ENCODE measurements around the gene KIF26B. TPM values are rescaled to one million over a fixed set of nuclear protein-coding genes. Genes with fewer than 3 reads are reported as not detected.

Gene KIF26B
- 0.15 and 0.20 TPM in 2 replicates for total RNA-seq

DNA sequence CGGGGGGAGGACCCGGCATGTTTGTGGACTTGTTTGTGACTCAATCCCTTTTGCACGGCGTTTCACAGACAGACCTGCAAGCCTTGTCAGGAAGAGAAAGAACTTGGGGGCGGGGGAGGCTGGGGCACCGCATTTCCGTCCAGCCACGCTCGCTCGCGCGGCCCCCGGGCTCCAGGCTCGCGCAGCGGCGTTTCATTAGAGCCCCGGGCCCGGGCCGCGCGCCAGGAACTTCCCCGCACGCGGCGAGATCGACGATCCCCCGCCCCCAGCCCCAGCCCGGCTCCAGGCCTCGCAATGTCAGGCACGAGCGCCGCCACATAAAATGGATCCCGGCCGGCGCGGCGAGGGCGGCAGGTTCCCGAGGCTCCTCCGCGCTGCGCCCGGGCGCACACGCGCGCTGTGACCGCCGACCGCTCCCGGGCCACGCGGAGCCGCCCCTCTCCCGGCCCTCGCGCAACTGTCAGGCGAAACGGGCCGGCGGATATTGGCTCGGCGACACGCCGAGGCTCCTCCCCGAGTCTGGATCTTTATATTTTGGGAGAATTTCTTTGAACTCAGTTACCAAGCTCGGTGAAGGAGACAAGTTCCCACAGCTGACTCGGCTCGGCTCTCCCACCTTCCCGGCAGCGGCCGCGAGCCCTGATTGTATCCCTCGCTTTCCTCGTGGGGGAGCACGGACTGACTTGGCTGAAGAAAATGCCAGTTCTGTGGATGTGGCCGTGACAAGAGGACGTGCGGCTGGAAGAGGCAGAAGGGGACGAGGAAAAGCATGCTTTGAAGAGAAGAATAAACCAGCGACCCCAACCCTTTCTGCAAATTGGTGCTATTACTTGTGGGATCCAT, at the start of gene KIF26B:
Gene KIF26B, plus strand, starts transcription at position 557 of the 843 bp plus-strand sequence. CDS start 440 bp downstream, outside the sequence.

Measured in mammary microvascular endothelial cell (primary cell).